OCI-LY7 (cell line): Measurements from ENCODE around the gene AGRN. TPM values are rescaled to one million over a fixed set of nuclear protein-coding genes. Genes with fewer than 3 reads are reported as not detected.

Experiments used
- BruUV-seq: library from RNA; stranded (reverse); fragments of 400-500 nt; replicated peaks from 2 replicates; lab custom pipeline; 2021; lab: Mats Ljungman, UMichigan
- CTCF ChIA-PET: fragments of 300-600 bp; sonication (Branson Sonifier 250); formaldehyde crosslinking; loops from one replicate; lab custom pipeline; 2022; ENCODE audit warnings: antibody characterized with exemption; ENCODE audit not compliant: unreplicated experiment; lab: Charles Lee
- POLR2A ChIA-PET: fragments of 300-600 bp; sonication (Branson Sonifier 250); formaldehyde crosslinking; loops from one replicate; lab custom pipeline; 2022; ENCODE audit warnings: antibody characterized with exemption; lab: Charles Lee
- DNase-seq: peaks from one replicate; pipeline ENCODE4 v3.0.0-alpha.2; 2015; ENCODE audit warnings: low spot score
- H2AFZ ChIP-seq: fragments of 200-600 bp; sonication (generic), shearing (Covaris generic); 2 replicates; pipeline ENCODE4 v1.6.1; 2014; ENCODE audit warnings: mild to moderate bottlenecking, antibody characterized with exemption, low read length, moderate library complexity
- H3K27ac ChIP-seq: fragments of 200-600 bp; sonication (generic); 2 replicates; pipeline ENCODE4 v1.5.1; 2014; ENCODE audit warnings: mixed run types, low read depth, mild to moderate bottlenecking, moderate library complexity, low read length, inconsistent platforms; ENCODE audit not compliant: poor library complexity, severe bottlenecking
- H3K36me3 ChIP-seq: fragments of 200-600 bp; sonication (generic); 2 replicates; pipeline ENCODE4 v1.6.1; 2014; ENCODE audit warnings: mild to moderate bottlenecking, antibody characterized with exemption, low read length, moderate library complexity, mixed read lengths; ENCODE audit not compliant: insufficient read depth
- H3K4me1 ChIP-seq: fragments of 200-600 bp; sonication (generic); 2 replicates; pipeline ENCODE4 v1.5.1; 2014; ENCODE audit warnings: mild to moderate bottlenecking, low read length; ENCODE audit not compliant: insufficient read depth, poor library complexity, severe bottlenecking
- H3K4me2 ChIP-seq: fragments of 200-600 bp; sonication (generic); 2 replicates; pipeline ENCODE4 v1.6.1; 2014; ENCODE audit warnings: mild to moderate bottlenecking, low read length
- H3K4me3 ChIP-seq: fragments of 200-600 bp; sonication (generic); 2 replicates; pipeline ENCODE4 v1.5.1; 2014; ENCODE audit warnings: mild to moderate bottlenecking, low read depth, low read length; ENCODE audit not compliant: poor library complexity, severe bottlenecking
- H3K79me2 ChIP-seq: fragments of 200-600 bp; sonication (generic); 2 replicates; pipeline ENCODE4 v1.6.1; 2016; ENCODE audit warnings: low read depth, mild to moderate bottlenecking, low read length, moderate library complexity, mixed read lengths; ENCODE audit not compliant: insufficient read depth
- H3K9me2 ChIP-seq: fragments of 200-600 bp; sonication (generic); 2 replicates; pipeline ENCODE4 v1.6.1; 2016; ENCODE audit warnings: mild to moderate bottlenecking, low read length, mixed read lengths; ENCODE audit not compliant: insufficient read depth
- H3K9me3 ChIP-seq: fragments of 200-600 bp; sonication (generic); 2 replicates; pipeline ENCODE4 v1.6.1; 2014; ENCODE audit warnings: mild to moderate bottlenecking, mixed run types, low read length, mixed read lengths
- H4K20me1 ChIP-seq: fragments of 200-600 bp; sonication (generic); 2 replicates; pipeline ENCODE4 v1.6.1; 2014; ENCODE audit warnings: mild to moderate bottlenecking, antibody characterized with exemption, low read length, moderate library complexity, mixed read lengths; ENCODE audit not compliant: insufficient read depth
- EZH2phosphoT487 ChIP-seq: fragments of 200-600 bp; sonication (generic); IDR thresholded peaks from 2 replicates; pipeline ENCODE4 v1.6.1; 2018; ENCODE audit warnings: low read depth, borderline replicate concordance, mild to moderate bottlenecking, mixed run types, antibody characterized with exemption, low read length, moderate library complexity, mixed read lengths
- intact Hi-C: fragments of 100-400 bp; cut with micrococcal nuclease; formaldehyde crosslinking; loops from one replicate; pipeline ENCODE4 v1.10.0; 2022; ENCODE audit not compliant: unreplicated experiment
- total RNA-seq, 2 experiments: library from RNA; depleted of rRNA in 1 of 2; stranded (reverse); fragments of >200 nt in 1 of 2; shearing (Covaris generic) in 1 of 2; gene quantifications; 2 replicates each; pipeline ENCODE4 v1.2.3, GENCODE V29; 2014 to 2022
- TF ChIP-seq, protein P1 (sequence below): fragments of 200-600 bp; sonication (generic); conservative IDR thresholded peaks from 2 replicates; pipeline ENCODE4 v1.5.1; 2014; ENCODE audit warnings: mild to moderate bottlenecking, antibody characterized with exemption, low read length, moderate library complexity, mixed read lengths

The AGRN gene
- total RNA-seq, 2 experiments from 2014 or later: 2.7 to 9.1 TPM

DNA sequence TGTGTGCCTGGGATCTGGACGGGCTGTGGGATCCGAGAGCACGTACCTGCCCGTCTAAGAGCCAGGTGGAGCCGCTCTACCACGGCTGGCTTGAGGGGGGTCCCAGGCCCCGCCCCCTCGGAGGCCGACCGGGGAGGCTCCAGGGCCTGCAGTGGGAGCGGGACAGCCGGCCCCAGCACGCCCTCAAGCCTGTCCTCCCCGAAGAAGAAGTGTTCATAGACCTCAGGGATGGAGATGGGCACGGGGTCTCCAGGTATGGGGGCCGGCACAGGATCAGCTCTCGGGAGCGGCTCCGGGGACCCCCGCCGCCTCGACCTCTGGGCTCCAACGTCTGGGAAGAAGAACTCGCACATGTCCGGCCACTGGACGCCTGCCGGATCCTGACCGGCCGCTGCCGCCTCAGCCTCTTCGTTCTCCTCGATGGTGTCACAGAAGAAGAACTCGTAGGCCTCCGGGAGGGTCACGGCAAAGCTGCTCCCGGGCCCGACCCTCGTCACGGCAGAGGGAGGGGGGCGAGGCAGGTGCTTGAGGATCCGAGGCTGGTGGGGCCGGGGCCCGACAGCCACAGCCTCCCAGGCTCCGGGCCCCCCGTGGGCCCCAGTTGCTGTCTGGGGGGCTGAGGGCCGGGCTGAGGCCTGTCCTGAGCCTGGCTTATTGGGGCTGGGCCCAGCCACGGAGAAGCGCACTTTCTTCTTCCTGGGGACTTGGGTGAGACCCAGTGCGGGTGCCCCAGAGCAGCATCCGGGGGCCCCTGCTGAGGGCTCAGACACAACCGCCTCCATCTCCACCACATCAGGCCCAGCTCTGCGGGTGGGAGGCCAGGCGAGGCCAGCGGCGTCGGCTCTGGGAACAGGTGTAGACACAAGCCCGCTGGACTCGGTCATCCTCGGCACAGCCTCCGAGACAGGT is 40.8 kb upstream of the AGRN start:
- ChIA-PET POLR2A (no interaction called here), CTCF (no interaction called here)
- Histone ChIP-seq H3K79me2 (no peaks in the 10 kb centered on the region), H4K20me1 (no peaks in the 10 kb centered on the region), H3K9me2 (no peaks in the 10 kb centered on the region), H3K36me3 (no peaks in the 10 kb centered on the region), H3K27ac (no peak overlapping the region), H3K4me3 (no peak overlapping the region), H3K9me3 (no peaks in the 10 kb centered on the region), H3K4me1 (no peaks in the 10 kb centered on the region), H3K4me2 (no peak overlapping the region), H2AFZ (no peak overlapping the region)
- no peak for TF ChIP-seq EZH2phosphoT487
- TF ChIP-seq, protein P1, sequence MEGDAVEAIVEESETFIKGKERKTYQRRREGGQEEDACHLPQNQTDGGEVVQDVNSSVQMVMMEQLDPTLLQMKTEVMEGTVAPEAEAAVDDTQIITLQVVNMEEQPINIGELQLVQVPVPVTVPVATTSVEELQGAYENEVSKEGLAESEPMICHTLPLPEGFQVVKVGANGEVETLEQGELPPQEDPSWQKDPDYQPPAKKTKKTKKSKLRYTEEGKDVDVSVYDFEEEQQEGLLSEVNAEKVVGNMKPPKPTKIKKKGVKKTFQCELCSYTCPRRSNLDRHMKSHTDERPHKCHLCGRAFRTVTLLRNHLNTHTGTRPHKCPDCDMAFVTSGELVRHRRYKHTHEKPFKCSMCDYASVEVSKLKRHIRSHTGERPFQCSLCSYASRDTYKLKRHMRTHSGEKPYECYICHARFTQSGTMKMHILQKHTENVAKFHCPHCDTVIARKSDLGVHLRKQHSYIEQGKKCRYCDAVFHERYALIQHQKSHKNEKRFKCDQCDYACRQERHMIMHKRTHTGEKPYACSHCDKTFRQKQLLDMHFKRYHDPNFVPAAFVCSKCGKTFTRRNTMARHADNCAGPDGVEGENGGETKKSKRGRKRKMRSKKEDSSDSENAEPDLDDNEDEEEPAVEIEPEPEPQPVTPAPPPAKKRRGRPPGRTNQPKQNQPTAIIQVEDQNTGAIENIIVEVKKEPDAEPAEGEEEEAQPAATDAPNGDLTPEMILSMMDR: no peak
- no peak for DNase-seq
- intact Hi-C loops: no loop called here
- no TSS peak for BruUV-seq

DNA sequence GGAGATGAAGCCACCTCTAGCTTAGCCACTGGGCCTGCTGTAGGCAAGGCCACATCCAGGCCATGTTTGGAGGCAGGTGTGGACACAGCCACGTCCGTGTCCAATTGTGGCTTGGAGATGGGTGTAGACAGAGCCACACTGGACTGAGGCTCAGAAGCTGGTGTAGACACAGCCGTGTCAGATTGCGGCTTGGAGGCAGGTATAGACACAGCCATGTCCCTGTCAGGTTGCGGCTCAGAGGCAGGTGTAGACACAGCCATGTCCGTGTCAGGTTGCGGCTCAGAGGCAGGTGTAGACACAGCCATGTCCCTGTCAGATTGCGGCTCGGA is 40.2 kb upstream of the AGRN start:
- Histone ChIP-seq H3K27ac (no peak overlapping the region), H3K9me3 (no peaks in the 10 kb centered on the region), H3K36me3 (no peaks in the 10 kb centered on the region), H4K20me1 (no peaks in the 10 kb centered on the region), H3K79me2 (no peaks in the 10 kb centered on the region), H3K9me2 (no peaks in the 10 kb centered on the region), H3K4me1 (no peaks in the 10 kb centered on the region), H3K4me3 (no peak overlapping the region), H2AFZ (no peak overlapping the region), H3K4me2 (no peak overlapping the region)
- TF ChIP-seq, protein P1: no peak
- no peak for TF ChIP-seq EZH2phosphoT487
- intact Hi-C loops: loop anchor here (10.0 kb wide), 1 partner anchor 55 kb away; no protein-coding TSS in a partner anchor
- POLR2A ChIA-PET: no interaction called here
- CTCF ChIA-PET: no interaction called here
- no TSS peak for BruUV-seq
- DNase-seq: no peak

DNA sequence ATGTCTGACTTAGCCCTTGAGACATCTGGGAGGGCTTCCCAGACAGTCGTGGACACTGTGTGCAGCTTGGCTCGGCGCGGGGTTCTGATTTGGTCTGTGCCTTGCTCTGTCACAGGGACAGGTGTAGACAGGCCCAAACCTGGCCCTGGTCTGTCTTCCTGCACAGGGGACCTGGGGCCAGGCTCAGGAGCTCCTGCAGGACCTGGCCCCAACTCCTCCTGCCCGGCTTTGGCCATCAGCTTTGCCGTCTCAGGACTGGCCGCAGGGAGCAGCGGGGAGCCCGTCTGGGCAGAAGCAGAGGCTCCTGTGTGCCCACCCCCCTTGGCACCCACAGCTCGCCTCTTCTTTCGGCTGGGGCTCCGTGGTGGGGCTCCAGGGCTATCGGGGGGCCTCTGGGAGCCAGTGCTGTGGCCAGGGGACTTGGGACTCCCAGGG is 39.8 kb upstream of the AGRN start:
- H3K27ac ChIP-seq: no peak overlapping the region
- no peak overlapping the region for H3K4me2 ChIP-seq
- H3K36me3 ChIP-seq: no peaks in the 10 kb centered on the region
- no peak overlapping the region for H3K4me3 ChIP-seq
- H3K79me2 ChIP-seq: no peaks in the 10 kb centered on the region
- ChIA-PET POLR2A (no interaction called here), CTCF (no interaction called here)
- BruUV-seq: no TSS peak
- H2AFZ ChIP-seq: no peak overlapping the region
- no peak for DNase-seq
- no peaks in the 10 kb centered on the region for H4K20me1 ChIP-seq
- intact Hi-C loops: loop anchor here (10.0 kb wide), 1 partner anchor 55 kb away; no protein-coding TSS in a partner anchor
- H3K9me2 ChIP-seq: no peaks in the 10 kb centered on the region
- no peaks in the 10 kb centered on the region for H3K9me3 ChIP-seq
- TF ChIP-seq, protein P1: no peak
- TF ChIP-seq EZH2phosphoT487: no peak
- no peaks in the 10 kb centered on the region for H3K4me1 ChIP-seq
